ENCODE data around the gene ABCC11.
A peak's percentile ranks its signal among the peaks of the same experiment; 100 is the strongest.

DNA sequence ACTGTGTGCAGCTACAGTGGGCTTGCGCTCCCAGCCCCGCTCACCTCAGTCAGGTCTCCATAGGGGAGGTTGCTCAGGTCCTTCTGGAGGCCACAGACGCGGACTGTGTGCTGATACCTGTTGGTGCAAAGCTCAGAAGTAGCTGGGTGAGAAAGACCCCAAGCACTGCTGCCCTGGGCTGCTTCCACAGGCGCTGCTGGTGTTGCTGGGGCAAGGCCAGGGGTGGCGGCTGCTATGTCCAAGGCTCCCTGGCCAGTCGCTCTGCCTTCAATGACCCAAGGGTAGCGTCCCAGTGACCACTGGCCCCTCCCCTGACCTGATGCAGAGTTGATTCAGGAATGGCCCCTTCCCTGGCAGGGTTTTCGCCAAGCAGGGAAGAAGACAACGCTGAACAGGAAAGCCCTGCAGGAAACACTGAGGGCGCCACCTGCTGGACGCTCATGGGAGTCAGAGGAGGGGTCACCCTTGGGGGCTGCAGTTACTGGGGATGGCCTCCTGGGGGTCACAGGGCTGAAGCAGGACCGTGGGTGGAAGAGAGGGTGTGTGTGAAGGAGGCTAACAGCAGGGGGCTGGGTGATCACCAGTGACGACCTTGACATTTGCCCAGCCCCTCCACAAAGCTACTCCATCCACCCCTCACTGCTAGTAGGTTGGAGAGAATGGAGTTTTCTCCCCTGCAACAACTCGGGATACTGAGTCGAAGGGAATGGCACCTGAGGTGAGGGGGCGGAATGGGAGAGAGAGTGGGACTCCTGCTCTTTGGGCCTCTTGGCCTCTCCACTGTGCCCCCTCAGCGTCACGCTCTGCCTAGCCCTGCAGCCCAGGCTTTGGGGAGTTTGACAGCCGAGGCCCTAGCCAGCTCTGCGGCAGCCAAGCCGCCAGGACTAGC lies 129.9 kb downstream of the ABCC11 start:
- TF ChIP-seq, protein P1, sequence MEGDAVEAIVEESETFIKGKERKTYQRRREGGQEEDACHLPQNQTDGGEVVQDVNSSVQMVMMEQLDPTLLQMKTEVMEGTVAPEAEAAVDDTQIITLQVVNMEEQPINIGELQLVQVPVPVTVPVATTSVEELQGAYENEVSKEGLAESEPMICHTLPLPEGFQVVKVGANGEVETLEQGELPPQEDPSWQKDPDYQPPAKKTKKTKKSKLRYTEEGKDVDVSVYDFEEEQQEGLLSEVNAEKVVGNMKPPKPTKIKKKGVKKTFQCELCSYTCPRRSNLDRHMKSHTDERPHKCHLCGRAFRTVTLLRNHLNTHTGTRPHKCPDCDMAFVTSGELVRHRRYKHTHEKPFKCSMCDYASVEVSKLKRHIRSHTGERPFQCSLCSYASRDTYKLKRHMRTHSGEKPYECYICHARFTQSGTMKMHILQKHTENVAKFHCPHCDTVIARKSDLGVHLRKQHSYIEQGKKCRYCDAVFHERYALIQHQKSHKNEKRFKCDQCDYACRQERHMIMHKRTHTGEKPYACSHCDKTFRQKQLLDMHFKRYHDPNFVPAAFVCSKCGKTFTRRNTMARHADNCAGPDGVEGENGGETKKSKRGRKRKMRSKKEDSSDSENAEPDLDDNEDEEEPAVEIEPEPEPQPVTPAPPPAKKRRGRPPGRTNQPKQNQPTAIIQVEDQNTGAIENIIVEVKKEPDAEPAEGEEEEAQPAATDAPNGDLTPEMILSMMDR (IDR thresholded peaks at IDR 0.05), result peak in 1 of 2 donors; percentile 40
- no peak for TF ChIP-seq EP300 (IDR thresholded peaks at IDR 0.05)

Data from suprapubic skin (tissue), 3 donors.